Karpas-422 (cell line): ENCODE data around the gene BCKDHB. TPM values are rescaled to one million over a fixed set of nuclear protein-coding genes. Genes with fewer than 3 reads are reported as not detected.

Source experiments
- DNase-seq: peaks from one replicate; pipeline ENCODE4 v3.0.0-alpha.2; 2015
- H2AFZ ChIP-seq: fragments of 200-600 bp; sonication (generic); 2 replicates; pipeline ENCODE4 v1.6.1; 2014; ENCODE audit warnings: antibody characterized with exemption, low read length, mixed read lengths
- H3K27ac ChIP-seq: fragments of 200-600 bp; sonication (generic); 2 replicates; pipeline ENCODE4 v1.5.1; 2014; ENCODE audit warnings: mild to moderate bottlenecking, low read length, moderate library complexity
- H3K27me3 ChIP-seq: fragments of 200-600 bp; sonication (generic); 2 replicates; pipeline ENCODE4 v1.6.1; 2014; ENCODE audit warnings: low read length, mixed read lengths
- H3K36me3 ChIP-seq: fragments of 200-600 bp; sonication (generic); 2 replicates; pipeline ENCODE4 v1.6.1; 2014; ENCODE audit warnings: low read length, mixed read lengths; ENCODE audit not compliant: insufficient read depth
- H3K4me1 ChIP-seq: fragments of 200-600 bp; sonication (generic); 2 replicates; pipeline ENCODE4 v1.6.1; 2014; ENCODE audit warnings: mild to moderate bottlenecking, low read length, mixed read lengths
- H3K4me2 ChIP-seq: fragments of 200-600 bp; sonication (generic); 2 replicates; pipeline ENCODE4 v1.6.1; 2014; ENCODE audit warnings: low read length, low read depth, mild to moderate bottlenecking; ENCODE audit not compliant: poor library complexity, severe bottlenecking
- H3K4me3 ChIP-seq: fragments of 200-600 bp; sonication (generic); 2 replicates; pipeline ENCODE4 v1.5.1; 2014; ENCODE audit warnings: mild to moderate bottlenecking, antibody characterized with exemption, low read length, mixed read lengths
- H3K79me2 ChIP-seq: fragments of 200-600 bp; sonication (generic); 2 replicates; pipeline ENCODE4 v1.6.1; 2014; ENCODE audit warnings: mild to moderate bottlenecking, low read length, mixed read lengths
- H3K9ac ChIP-seq: fragments of 200-600 bp; sonication (generic); 2 replicates; pipeline ENCODE4 v1.6.0; 2014; ENCODE audit warnings: low read length
- H3K9me2 ChIP-seq: fragments of 200-600 bp; sonication (generic), shearing (Covaris generic); replicated peaks from 2 replicates; pipeline ENCODE4 v1.6.0; 2014; ENCODE audit warnings: mild to moderate bottlenecking, low read length, moderate library complexity; ENCODE audit not compliant: insufficient read depth
- H3K9me3 ChIP-seq: fragments of 300-700, 200-600 bp; sonication (generic); 2 replicates; pipeline ENCODE4 v1.6.1; 2014; ENCODE audit warnings: low read length, mixed read lengths
- H4K20me1 ChIP-seq: fragments of 200-600 bp; sonication (generic); 2 replicates; pipeline ENCODE4 v1.6.1; 2014; ENCODE audit warnings: mild to moderate bottlenecking, antibody characterized with exemption, low read length, low read depth; ENCODE audit not compliant: insufficient read depth
- total RNA-seq: library from RNA; depleted of rRNA; stranded (reverse); fragments of >200 nt; shearing (Covaris generic); gene quantifications from 2 replicates; pipeline ENCODE4 v1.2.3, GENCODE V29; 2014; ENCODE audit warnings: low replicate concordance

The BCKDHB gene
- total RNA-seq, 1 experiment from 2014 or later = 58.3 TPM

DNA sequence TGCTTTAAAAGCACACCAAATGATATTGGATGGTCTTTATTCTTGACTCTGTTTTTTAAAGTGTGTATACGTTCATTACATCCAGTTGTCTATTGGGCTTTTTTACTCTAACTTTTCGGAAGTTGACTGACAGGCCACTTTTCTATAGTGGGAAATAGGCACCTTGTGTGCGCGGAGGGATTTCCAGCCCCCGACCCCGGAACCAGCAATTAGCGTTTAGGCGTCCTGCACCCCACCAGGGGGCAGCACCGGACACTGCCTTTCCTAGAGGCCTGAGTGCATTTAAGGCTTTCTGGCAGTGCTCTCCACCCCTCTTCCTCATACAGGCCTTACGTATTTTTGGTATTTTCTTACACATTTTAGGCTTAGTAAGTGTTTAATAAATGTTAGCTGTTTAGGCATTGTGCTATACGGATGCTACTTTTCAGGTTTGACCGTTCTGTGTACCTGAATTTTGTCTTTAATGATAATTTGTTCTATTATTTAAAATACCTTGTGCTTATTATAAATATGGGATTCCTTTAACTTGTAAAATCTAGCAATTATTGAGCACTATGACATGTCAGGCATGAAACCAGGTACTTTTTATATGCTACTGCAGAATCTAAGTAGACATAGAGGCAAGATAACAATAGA lies 231.8 kb downstream of the BCKDHB start:
- Histone ChIP-seq H4K20me1 (no peaks in the 10 kb centered on the region), H3K4me2 (no peak overlapping the region), H3K9me2 (no peaks in the 10 kb centered on the region), H3K36me3 (no peaks in the 10 kb centered on the region), H3K4me3 (no peak overlapping the region), H3K9ac (no peak overlapping the region), H3K9me3 (no peaks in the 10 kb centered on the region), H3K27me3 (no peaks in the 10 kb centered on the region), H3K4me1 (peaks cover 8% of the 10 kb centered on the region), H3K27ac (no peak overlapping the region), H2AFZ (no peak overlapping the region), H3K79me2 (peaks cover 3% of the 10 kb centered on the region; the same call in 1 of the 2 replicates)
- peak; percentile 82 for DNase-seq

DNA sequence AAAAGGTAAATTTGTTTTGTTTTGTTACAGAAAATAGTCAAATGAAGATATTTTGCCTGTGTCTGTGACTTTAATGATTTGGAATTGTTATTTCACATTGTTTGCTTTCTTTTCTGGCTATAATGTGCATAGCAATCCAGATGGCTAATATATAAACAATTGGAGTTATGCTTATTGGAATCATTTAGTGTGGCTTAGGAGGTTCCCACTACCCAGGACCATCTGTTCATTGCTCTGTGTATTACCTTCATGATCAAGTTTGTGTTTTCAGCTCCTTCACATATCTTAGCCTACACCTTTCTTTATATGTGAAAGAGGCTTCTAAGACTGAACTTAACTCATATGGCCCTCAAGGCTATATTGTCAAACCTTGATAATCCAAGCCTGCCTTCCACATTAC lies 232.9 kb downstream of the BCKDHB start:
- H3K4me2 ChIP-seq = no peak overlapping the region
- H3K36me3 ChIP-seq = no peaks in the 10 kb centered on the region
- H3K4me1 ChIP-seq = peaks cover 2% of the 10 kb centered on the region
- no peak for DNase-seq
- H4K20me1 ChIP-seq = no peaks in the 10 kb centered on the region
- no peak overlapping the region for H3K27ac ChIP-seq
- no peak overlapping the region for H3K4me3 ChIP-seq
- H3K27me3 ChIP-seq = no peaks in the 10 kb centered on the region
- H2AFZ ChIP-seq = no peak overlapping the region
- no peaks in the 10 kb centered on the region for H3K9me3 ChIP-seq
- no peak overlapping the region for H3K9ac ChIP-seq
- peaks cover 3% of the 10 kb centered on the region; the same call in 1 of the 2 replicates for H3K79me2 ChIP-seq
- H3K9me2 ChIP-seq = no peaks in the 10 kb centered on the region

DNA sequence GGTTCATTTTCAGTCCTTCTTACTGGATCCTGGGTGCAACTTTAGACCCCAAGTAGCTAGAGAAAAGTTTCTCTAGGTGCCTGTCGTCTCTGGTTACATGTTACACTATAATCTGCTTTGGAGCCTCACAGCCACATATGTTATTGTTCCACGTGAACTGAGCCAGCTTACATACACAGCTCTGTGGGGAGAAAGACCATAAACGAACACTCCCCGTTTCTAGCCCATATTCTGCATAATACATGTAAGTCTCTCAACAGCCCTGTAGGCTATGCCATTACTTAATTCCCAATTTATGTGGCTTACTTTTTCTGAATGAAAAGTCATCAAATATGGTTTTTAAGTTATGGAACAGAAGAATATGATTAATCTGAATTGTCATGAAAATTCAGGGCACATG lies 233.8 kb downstream of the BCKDHB start:
- H3K9me3 ChIP-seq = no peaks in the 10 kb centered on the region
- H3K9ac ChIP-seq = no peak overlapping the region
- H3K27me3 ChIP-seq = no peaks in the 10 kb centered on the region
- no peak overlapping the region for H3K4me3 ChIP-seq
- H3K4me2 ChIP-seq = no peak overlapping the region
- H3K79me2 ChIP-seq = peaks cover 3% of the 10 kb centered on the region; the same call in 1 of the 2 replicates
- H4K20me1 ChIP-seq = no peaks in the 10 kb centered on the region
- no peak for DNase-seq
- H3K36me3 ChIP-seq = no peaks in the 10 kb centered on the region
- no peak overlapping the region for H2AFZ ChIP-seq
- no peaks in the 10 kb centered on the region for H3K4me1 ChIP-seq
- H3K9me2 ChIP-seq = no peaks in the 10 kb centered on the region
- no peak overlapping the region for H3K27ac ChIP-seq

DNA sequence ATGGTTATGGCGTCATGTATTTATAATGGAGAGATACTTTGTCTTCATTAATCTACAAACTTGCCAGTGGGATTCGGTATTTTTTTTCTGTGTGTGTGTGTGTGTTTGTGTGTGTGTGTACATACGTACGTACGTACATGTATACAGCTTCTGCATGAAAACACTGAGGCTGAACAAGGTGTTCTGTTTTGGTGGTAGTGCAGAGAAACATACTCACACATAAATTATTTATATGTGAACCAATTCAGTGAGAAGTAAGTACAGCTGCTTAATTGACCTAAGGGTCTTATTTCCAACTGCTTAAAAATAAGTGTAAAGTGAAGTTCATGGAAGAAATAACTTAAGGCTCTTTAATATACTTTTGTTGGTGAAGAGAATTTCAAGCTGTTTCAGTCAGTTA lies 234.2 kb downstream of the BCKDHB start:
- Histone ChIP-seq H3K4me2 (no peak overlapping the region), H2AFZ (no peak overlapping the region), H3K4me1 (no peaks in the 10 kb centered on the region), H3K79me2 (peaks cover 3% of the 10 kb centered on the region; the same call in 1 of the 2 replicates), H3K4me3 (no peak overlapping the region), H3K9me3 (no peaks in the 10 kb centered on the region), H3K36me3 (no peaks in the 10 kb centered on the region), H3K9ac (no peak overlapping the region), H4K20me1 (no peaks in the 10 kb centered on the region), H3K27me3 (no peaks in the 10 kb centered on the region), H3K9me2 (no peaks in the 10 kb centered on the region), H3K27ac (no peak overlapping the region)
- DNase-seq = no peak

DNA sequence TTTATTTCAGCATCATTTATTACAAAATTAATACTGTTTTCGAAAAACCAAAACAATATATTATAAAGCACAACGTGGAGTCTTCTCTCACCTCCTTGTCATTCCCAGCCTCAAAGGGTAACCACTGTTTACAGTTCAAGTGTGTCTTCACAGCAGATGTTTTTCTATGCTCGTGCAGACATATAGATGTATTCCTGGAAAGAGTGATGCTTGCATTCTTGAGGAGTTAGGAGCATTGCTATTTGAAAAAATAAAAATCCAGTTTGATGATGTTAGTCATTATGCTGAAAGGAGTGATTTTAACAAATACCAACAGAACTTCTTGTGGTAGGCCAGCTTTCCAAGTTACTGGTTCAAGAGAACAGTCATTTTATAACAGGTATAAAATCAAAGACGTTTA lies 234.9 kb downstream of the BCKDHB start:
- H4K20me1 ChIP-seq = no peaks in the 10 kb centered on the region
- no peaks in the 10 kb centered on the region for H3K4me1 ChIP-seq
- H3K27ac ChIP-seq = no peak overlapping the region
- no peaks in the 10 kb centered on the region for H3K36me3 ChIP-seq
- H3K4me3 ChIP-seq = no peak overlapping the region
- H3K9me3 ChIP-seq = no peaks in the 10 kb centered on the region
- no peaks in the 10 kb centered on the region for H3K9me2 ChIP-seq
- no peak overlapping the region for H3K9ac ChIP-seq
- no peak overlapping the region for H3K4me2 ChIP-seq
- no peaks in the 10 kb centered on the region for H3K27me3 ChIP-seq
- H2AFZ ChIP-seq = no peak overlapping the region
- no peak for DNase-seq
- peaks cover 3% of the 10 kb centered on the region; the same call in 1 of the 2 replicates for H3K79me2 ChIP-seq

DNA sequence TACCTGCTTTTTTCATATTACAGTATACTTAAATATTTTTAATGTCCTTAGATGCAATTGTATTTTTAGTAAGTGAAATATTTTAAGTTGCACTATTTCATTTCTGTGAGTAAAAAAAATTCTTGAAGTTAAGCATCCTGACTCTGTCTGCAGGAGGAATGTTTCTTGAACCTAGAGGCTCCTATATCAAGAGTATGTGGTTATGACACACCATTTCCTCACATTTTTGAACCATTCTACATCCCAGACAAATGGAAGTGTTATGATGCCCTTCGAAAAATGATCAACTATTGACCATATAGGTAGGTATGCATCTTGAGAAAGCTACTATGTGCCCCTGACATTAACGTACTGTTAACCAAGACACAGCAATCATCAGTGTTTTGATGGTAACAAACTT lies 237.0 kb downstream of the BCKDHB start:
- Histone ChIP-seq H3K27ac (no peak overlapping the region), H3K4me3 (no peak overlapping the region), H3K27me3 (no peaks in the 10 kb centered on the region), H3K4me2 (no peak overlapping the region), H3K9ac (no peak overlapping the region), H2AFZ (no peak overlapping the region), H3K9me3 (no peaks in the 10 kb centered on the region), H4K20me1 (no peaks in the 10 kb centered on the region), H3K79me2 (peaks cover 3% of the 10 kb centered on the region; the same call in 1 of the 2 replicates), H3K9me2 (no peaks in the 10 kb centered on the region), H3K36me3 (no peaks in the 10 kb centered on the region), H3K4me1 (no peaks in the 10 kb centered on the region)
- no peak for DNase-seq

DNA sequence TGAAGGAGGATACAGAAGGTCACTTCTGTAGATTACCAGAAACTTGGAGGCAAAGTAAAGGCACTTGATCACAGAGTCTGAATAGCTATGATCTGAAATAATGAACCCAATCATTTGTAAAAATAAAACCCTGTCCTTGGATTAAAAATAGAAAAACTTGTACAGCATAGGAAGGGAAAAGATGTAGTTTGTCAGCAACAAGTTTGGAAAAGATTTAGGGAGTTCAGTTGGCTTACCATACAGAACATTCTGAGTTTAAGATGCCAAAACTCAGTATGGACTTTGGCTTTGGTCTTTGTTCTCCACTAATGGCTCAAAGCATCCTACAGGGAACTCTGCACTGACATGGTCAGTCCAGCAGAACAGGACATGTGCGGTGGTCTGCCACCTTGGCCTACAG lies 240.6 kb downstream of the BCKDHB start:
- no peaks in the 10 kb centered on the region for H3K36me3 ChIP-seq
- no peaks in the 10 kb centered on the region for H3K79me2 ChIP-seq
- no peaks in the 10 kb centered on the region for H3K27me3 ChIP-seq
- H3K4me3 ChIP-seq = no peak overlapping the region
- H3K9ac ChIP-seq = no peak overlapping the region
- H3K4me2 ChIP-seq = no peak overlapping the region
- no peaks in the 10 kb centered on the region for H4K20me1 ChIP-seq
- H2AFZ ChIP-seq = no peak overlapping the region
- H3K27ac ChIP-seq = no peak overlapping the region
- H3K4me1 ChIP-seq = no peaks in the 10 kb centered on the region
- H3K9me2 ChIP-seq = no peaks in the 10 kb centered on the region; the same call in 1 of the 2 replicates
- H3K9me3 ChIP-seq = no peaks in the 10 kb centered on the region
- DNase-seq = no peak

DNA sequence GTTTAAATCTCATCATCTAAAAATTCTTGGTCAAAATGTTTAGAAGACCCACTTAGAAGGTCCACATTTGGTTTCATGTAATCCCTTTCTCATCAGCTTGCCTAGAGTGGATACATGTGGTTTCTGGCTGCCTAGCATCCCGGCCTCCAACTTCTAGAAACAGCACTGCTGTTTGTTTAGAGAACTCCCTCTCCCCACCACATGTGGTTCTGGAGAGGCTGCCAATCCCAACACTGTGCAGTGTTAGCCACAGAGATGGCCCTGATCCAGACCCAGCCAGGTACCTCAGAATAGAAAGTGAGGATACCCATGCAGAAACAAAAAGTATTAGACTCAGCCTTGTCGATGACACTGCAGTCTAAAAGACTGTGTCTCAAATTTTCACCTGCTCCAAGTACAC lies 241.8 kb downstream of the BCKDHB start:
- H3K9ac ChIP-seq = no peak overlapping the region
- H4K20me1 ChIP-seq = no peaks in the 10 kb centered on the region
- no peaks in the 10 kb centered on the region for H3K36me3 ChIP-seq
- no peaks in the 10 kb centered on the region; the same call in 1 of the 2 replicates for H3K9me2 ChIP-seq
- no peaks in the 10 kb centered on the region for H3K79me2 ChIP-seq
- no peaks in the 10 kb centered on the region for H3K4me1 ChIP-seq
- no peak overlapping the region for H3K27ac ChIP-seq
- no peak overlapping the region for H3K4me3 ChIP-seq
- H3K27me3 ChIP-seq = no peaks in the 10 kb centered on the region
- H3K4me2 ChIP-seq = no peak overlapping the region
- no peak overlapping the region for H2AFZ ChIP-seq
- no peaks in the 10 kb centered on the region for H3K9me3 ChIP-seq
- DNase-seq = no peak
